Measurements from ENCODE around the gene TMEM134.

- TF ChIP-seq, protein P1, sequence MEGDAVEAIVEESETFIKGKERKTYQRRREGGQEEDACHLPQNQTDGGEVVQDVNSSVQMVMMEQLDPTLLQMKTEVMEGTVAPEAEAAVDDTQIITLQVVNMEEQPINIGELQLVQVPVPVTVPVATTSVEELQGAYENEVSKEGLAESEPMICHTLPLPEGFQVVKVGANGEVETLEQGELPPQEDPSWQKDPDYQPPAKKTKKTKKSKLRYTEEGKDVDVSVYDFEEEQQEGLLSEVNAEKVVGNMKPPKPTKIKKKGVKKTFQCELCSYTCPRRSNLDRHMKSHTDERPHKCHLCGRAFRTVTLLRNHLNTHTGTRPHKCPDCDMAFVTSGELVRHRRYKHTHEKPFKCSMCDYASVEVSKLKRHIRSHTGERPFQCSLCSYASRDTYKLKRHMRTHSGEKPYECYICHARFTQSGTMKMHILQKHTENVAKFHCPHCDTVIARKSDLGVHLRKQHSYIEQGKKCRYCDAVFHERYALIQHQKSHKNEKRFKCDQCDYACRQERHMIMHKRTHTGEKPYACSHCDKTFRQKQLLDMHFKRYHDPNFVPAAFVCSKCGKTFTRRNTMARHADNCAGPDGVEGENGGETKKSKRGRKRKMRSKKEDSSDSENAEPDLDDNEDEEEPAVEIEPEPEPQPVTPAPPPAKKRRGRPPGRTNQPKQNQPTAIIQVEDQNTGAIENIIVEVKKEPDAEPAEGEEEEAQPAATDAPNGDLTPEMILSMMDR (IDR thresholded peaks at IDR 0.05), result no peak
- TF ChIP-seq POLR2A (IDR thresholded peaks at IDR 0.05), result no peak
Observed at GRCh38 chr11:67412495-67413179, 56.4 kb downstream of the TMEM134 start.

Measured in thyroid gland (tissue), 4 donors.